Activated naive CD4-positive, alpha-beta T cell treated with anti-CD3 and anti-CD28 coated beads, Interleukin-2, amount 50 U/mL, for 24 hours (primary cell): ENCODE measurements around the gene DCP1A.
A peak's percentile ranks its signal among the peaks of the same experiment; 100 is the strongest.
"Not testable (repeated sequence)": the region's sequence is repeated elsewhere in the genome, so short reads cannot be mapped to it uniquely, and the experiment has no call there.

Source experiments
- H3K27ac Mint-ChIP-seq: one replicate; pipeline ENCODE4 v1.8.0; 2021; ENCODE audit warnings: mild to moderate bottlenecking, mixed read lengths
- H3K27me3 Mint-ChIP-seq: one replicate; pipeline ENCODE4 v1.8.0; 2021; ENCODE audit warnings: mixed read lengths
- H3K36me3 Mint-ChIP-seq: one replicate; pipeline ENCODE4 v1.8.0; 2021; ENCODE audit warnings: mixed read lengths
- H3K4me1 Mint-ChIP-seq: one replicate; pipeline ENCODE4 v1.8.0; 2021; ENCODE audit warnings: mixed read lengths
- H3K4me3 Mint-ChIP-seq: one replicate; pipeline ENCODE4 v1.8.0; 2021; ENCODE audit warnings: mild to moderate bottlenecking, mixed read lengths
- H3K9me3 Mint-ChIP-seq: one replicate; pipeline ENCODE4 v1.8.0; 2021; ENCODE audit warnings: mixed read lengths

The DCP1A gene

DNA sequence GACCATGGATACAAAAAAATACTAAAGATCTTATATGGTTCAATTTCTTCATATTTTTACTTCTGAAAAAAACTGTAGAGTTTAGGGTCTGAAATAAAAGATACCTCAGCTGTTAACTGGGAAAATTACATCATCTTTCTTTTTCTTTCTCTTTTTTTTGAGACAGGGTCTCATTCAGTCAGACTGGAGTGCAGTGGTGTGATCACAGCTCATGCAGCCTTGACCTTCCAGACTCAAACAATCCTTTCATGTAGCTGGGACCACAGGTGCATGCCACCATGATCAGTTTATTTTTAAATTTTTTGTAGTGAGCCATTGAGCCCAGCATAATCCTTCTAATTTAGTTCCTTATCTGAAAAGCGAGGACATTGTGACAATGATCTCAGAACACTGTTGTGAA, 51.9 kb downstream of the DCP1A start:
- H3K36me3 Mint-ChIP-seq = peaks cover 6% of the 10 kb centered on the region
- no peaks in the 10 kb centered on the region for H3K4me1 Mint-ChIP-seq
- H3K27ac Mint-ChIP-seq = no peak overlapping the region

DNA sequence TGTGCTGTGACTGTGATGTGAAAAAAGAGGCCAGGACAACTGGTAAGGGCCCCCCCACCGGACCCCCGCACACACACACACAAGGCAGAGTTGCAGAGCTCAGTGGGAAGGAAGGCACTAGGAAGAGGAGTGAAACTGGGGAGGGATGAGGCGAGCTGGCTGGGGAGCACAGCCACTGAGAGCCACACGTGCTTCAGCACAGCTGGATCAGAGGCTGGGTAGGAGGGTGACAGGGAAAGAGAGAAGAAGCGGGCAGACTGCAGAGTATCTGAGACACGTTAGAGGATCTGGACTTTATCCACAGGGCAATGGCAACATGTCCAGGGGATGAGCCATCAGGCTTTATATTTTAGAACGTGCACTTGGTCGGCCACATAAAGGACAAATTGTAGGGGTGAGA, 53.5 kb downstream of the DCP1A start:
- Mint-ChIP-seq H3K36me3 (peaks cover 4% of the 10 kb centered on the region), H3K27ac (no peak overlapping the region), H3K4me3 (no peak overlapping the region), H3K27me3 (no peaks in the 10 kb centered on the region), H3K4me1 (no peaks in the 10 kb centered on the region), H3K9me3 (no peaks in the 10 kb centered on the region)

More for the DNA sequence above, 51.9 kb downstream of the DCP1A start:
- Mint-ChIP-seq H3K27me3 (no peaks in the 10 kb centered on the region), H3K9me3 (no peaks in the 10 kb centered on the region), H3K4me3 (no peak overlapping the region)

DNA sequence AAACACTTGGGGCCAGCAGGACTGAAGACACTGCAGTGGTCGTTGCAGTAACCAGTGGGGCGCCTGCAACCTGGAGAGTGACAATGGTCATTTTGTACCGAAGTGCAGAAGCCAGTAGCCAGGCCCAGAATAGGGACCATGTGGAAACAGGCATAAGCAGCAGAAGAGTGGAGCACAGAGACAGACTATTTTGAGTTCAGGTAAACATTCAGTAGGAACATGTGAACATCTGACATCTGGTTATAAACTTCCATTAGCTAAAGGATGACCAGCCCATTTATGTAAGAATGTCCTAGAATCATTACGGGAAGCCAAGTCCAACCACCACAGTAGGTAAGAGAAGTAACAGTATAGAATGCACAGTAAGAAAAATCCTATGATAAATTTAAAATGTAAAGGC, 59.1 kb downstream of the DCP1A start:
- H3K27ac Mint-ChIP-seq = no peak overlapping the region
- H3K4me1 Mint-ChIP-seq = no peaks in the 10 kb centered on the region
- no peak overlapping the region for H3K4me3 Mint-ChIP-seq
- no peaks in the 10 kb centered on the region for H3K9me3 Mint-ChIP-seq
- H3K36me3 Mint-ChIP-seq = peaks cover 4% of the 10 kb centered on the region
- H3K27me3 Mint-ChIP-seq = no peaks in the 10 kb centered on the region

DNA sequence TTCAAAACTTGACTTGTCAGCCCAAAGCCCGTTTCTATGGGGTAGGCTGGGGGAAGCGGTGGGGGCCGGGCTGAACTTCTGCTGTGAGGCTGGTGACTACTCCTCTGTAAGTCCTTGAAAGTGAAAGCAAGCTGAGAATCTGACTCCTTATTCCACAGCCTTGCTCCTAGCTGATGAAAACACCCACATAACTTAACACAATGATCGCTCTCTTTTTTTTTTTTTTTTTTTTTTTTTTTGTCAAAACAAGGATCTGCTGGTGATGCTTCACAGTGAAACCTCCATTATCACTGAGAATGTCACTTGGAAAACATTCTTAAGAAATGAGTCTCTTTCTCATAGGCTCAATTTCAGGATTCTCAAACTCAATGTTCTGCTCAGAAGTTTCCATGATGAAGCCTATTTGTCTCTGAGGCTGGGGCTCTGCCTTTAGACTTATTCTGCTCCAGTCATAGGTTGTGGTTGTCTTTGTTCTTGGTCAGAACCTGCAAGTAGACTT, 60.2 kb downstream of the DCP1A start:
- H3K4me3 Mint-ChIP-seq = no peak overlapping the region
- H3K27me3 Mint-ChIP-seq = no peaks in the 10 kb centered on the region
- peaks cover 4% of the 10 kb centered on the region for H3K36me3 Mint-ChIP-seq
- no peaks in the 10 kb centered on the region for H3K9me3 Mint-ChIP-seq
- no peak overlapping the region for H3K27ac Mint-ChIP-seq
- no peaks in the 10 kb centered on the region for H3K4me1 Mint-ChIP-seq

DNA sequence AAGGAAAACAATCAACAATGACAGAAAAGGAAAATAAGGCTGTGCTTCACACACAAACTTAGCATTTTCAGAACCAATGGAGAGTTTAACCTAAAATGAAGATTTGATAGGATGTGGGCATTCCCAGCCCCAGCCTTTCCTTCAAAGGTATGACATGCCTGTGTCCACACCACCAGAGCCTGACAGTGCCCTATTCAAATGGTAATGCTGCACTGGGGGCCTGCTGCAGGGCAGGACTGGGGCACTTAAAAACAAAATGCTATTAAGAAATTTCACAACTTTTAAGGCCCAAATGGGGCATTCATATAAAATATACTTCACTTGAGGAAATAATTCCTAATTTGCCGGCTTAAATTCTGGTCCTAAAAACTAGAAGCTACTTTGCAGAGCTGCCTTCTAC, 60.6 kb downstream of the DCP1A start:
- H3K27me3 Mint-ChIP-seq = no peaks in the 10 kb centered on the region
- peaks cover 4% of the 10 kb centered on the region for H3K36me3 Mint-ChIP-seq
- no peak overlapping the region for H3K27ac Mint-ChIP-seq
- no peaks in the 10 kb centered on the region for H3K9me3 Mint-ChIP-seq
- no peak overlapping the region for H3K4me3 Mint-ChIP-seq
- H3K4me1 Mint-ChIP-seq = no peaks in the 10 kb centered on the region

DNA sequence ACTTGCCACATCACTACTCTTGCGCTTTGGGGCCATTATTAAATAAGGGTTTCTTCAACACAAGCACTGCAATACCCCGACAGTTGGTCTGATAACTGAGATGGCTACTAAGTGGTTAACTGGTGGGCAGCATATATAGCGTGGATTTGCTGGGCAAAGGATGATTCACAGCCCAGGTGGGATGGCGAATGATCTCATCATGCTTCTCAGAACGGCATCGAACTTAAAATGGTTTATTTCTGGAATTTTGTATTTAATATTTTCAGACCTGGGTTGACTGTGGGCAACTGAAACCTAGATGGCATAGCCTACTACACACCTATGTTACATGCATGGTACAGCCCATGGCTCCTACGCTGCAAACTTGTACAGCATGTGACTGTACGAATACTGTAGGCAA, 64.8 kb downstream of the DCP1A start:
- H3K27me3 Mint-ChIP-seq = no peaks in the 10 kb centered on the region
- no peaks in the 10 kb centered on the region for H3K9me3 Mint-ChIP-seq
- peaks cover 4% of the 10 kb centered on the region for H3K36me3 Mint-ChIP-seq
- no peak overlapping the region for H3K27ac Mint-ChIP-seq
- no peak overlapping the region for H3K4me3 Mint-ChIP-seq
- no peaks in the 10 kb centered on the region for H3K4me1 Mint-ChIP-seq

DNA sequence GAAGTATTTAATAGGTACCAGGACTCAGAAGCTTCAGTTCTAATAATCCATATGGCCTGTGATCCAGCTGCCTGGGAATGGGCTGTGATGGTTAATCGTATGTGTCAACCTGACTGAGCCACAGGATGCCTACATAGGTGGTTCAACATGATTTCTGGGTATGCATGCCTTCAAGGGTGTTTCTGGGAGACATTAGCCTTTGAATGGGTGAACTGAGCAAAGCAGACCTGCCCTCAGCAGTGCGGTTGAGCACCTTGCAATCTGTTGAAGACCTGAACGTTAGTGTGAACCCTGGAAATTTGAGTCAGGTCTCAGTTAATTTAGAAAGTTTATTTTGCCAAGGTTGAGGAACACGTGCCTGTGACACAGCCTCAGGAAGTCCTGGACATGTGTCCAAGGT, 68.7 kb downstream of the DCP1A start:
- Mint-ChIP-seq H3K4me1 (peaks cover 8% of the 10 kb centered on the region), H3K4me3 (no peak overlapping the region), H3K9me3 (no peaks in the 10 kb centered on the region), H3K27me3 (no peaks in the 10 kb centered on the region), H3K36me3 (no peaks in the 10 kb centered on the region), H3K27ac (no peak overlapping the region)

DNA sequence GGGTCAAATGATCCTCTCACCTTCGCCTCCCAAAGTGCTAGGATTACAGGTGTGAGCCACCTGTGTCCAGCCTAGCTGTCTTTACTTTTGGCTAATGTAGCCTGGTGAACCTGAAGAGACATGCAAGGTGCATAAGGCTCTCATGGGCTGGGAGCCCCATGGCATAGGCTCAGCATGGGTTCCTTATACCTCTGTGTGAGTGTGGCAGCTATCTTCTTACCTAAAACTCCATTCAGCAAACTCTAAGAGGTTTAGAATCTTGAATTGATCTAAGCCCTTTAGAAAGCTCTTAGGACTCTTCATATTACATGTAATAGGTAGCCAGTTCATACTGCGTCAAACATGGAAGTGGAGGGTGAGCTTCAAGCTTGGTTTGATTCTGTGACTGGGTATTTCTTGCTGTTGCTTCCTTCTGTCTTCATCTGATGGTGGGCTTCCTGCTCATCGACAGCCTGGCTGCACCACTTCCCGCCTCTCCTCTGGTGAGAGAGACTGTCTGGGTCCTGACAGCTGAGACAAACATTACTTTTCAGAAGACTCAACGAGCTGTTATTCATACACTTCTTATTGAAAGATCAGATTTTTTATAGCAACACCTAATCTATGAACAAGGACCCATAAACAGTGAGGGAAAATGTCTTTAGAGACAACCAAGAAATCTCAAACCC, 72.3 kb downstream of the DCP1A start:
- Mint-ChIP-seq H3K4me1 (peaks cover 8% of the 10 kb centered on the region), H3K4me3 (no peak overlapping the region)

DNA sequence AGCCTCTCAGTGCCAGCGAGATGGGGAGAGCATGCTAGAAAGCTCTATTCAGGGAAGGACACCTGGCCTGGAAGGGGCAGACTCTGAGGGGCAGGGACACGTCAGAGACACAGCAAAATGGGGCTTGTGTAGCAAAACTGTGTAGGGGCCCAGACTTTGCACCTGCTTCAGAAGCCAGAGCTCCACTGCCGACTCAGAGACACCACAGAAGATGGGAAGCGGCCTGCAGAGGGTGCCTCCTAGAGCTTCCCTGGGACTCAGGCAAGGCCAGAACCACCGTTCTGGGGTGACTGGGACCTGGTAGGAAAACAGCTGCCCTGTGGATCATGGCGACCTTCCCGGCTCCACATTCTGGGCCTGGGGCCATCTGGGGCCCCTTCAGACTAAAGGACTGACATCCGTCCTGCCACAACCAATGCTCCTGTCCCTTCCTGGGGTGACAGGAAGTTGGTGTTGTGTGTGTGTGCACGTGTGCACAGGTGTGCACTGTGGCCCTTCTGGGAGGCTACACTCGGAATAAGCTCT, 74.1 kb downstream of the DCP1A start:
- Mint-ChIP-seq H3K4me1 (peaks cover 8% of the 10 kb centered on the region), H3K27me3 (no peaks in the 10 kb centered on the region), H3K4me3 (no peak overlapping the region), H3K27ac (no peak overlapping the region), H3K9me3 (no peaks in the 10 kb centered on the region), H3K36me3 (no peaks in the 10 kb centered on the region)

More for the DNA sequence above, 72.3 kb downstream of the DCP1A start:
- H3K27ac Mint-ChIP-seq = peak overlapping the region; percentile 12
- no peaks in the 10 kb centered on the region for H3K27me3 Mint-ChIP-seq
- no peaks in the 10 kb centered on the region for H3K36me3 Mint-ChIP-seq
- no peaks in the 10 kb centered on the region for H3K9me3 Mint-ChIP-seq

DNA sequence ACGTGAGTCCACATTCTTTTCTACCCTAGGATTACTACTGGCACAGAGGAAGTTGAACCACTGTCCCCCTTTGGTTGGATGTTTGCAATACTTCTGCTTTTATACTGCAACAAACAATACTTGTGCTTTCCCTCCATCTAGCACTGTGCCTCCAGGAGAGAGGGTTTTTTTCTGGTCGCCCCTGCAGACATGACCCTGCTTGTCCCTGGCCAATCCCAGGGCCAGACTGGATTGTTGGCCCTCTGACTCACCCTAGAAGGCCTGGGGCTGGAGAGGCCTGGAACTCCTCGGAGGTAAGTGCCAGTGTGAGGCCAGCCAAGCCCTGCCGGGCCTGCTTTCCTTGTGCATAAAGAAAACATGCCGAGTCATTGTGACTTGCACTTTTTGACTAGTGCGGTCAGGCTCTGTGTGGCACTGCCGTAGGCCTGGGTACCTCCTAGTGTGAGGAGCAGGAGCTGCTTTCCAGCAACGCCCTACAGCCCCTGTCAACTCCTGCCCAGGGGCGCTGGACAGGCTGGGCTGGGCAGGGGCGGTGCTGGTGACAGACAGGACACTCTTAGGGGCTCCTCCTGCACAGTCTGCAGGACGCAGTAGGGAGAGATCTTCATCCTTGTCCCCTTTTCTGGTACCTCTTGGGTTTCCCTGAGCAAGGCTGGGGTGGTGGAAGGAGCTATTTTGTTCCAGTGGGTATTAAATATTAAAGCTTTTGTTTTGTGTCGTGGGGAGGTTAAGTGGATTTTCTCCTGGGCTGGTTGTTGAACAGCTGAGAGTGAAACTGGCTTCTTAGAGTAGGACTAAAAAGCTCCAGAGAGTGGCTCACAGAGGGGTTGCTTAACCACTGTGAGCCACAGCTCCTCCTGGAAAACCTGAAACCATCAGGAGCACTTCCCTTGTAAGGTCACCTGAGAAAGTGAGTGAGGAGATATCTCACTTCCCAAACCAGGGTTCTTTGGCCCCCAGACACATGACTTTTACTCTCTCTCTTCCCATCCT, 77.2 kb downstream of the DCP1A start:
- no peaks in the 10 kb centered on the region for H3K27me3 Mint-ChIP-seq
- H3K27ac Mint-ChIP-seq = peak overlapping the region; percentile 62

DNA sequence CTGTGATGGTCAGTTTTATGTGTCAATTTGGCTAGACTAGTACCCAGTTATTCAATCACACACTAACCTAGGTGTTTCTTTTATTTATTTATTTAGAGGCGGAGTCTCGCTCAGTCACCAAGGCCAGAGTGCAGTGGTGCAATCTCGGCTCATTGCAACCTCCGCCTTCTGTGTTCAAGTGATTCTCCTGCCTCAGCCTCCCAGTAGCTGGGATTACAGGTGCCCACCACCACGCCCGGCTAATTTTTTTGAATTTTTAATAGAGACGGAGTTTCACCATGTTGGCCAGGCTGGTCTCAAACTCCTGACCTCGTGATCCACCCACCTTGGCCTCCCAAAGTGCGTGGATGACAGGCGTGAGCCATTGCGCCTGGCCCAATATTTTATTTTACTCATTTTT, 78.2 kb downstream of the DCP1A start:
- not testable (repeated sequence) for H3K4me1 Mint-ChIP-seq, H3K9me3 Mint-ChIP-seq, H3K27me3 Mint-ChIP-seq, H3K36me3 Mint-ChIP-seq, H3K4me3 Mint-ChIP-seq, H3K27ac Mint-ChIP-seq

More for the DNA sequence above, 77.2 kb downstream of the DCP1A start:
- Mint-ChIP-seq H3K36me3 (no peaks in the 10 kb centered on the region), H3K9me3 (no peaks in the 10 kb centered on the region), H3K4me1 (peaks cover 4% of the 10 kb centered on the region), H3K4me3 (no peak overlapping the region)

DNA sequence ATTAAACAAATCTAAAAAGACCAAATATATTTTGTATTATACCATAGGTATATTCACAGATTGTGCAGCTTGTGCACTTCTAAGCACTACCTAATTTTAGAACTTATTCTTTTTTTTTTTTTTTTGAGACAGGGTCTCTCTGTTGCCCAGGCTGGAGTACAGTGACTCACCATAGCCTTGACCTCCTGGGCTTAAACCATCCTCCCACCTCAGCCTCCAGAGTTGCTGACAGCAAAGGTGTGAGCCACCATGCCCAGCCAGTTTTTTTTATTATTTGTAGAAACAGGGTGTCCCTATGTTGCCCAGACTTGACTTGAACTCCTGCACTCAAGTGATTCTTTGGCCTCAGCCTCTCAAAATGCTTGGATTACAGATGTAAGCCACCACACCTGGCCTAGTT, 79.6 kb downstream of the DCP1A start:
- Mint-ChIP-seq H3K36me3 (no peaks in the 10 kb centered on the region), H3K27me3 (no peaks in the 10 kb centered on the region), H3K27ac (no peak overlapping the region), H3K4me1 (no peaks in the 10 kb centered on the region), H3K9me3 (no peaks in the 10 kb centered on the region), H3K4me3 (no peak overlapping the region)

DNA sequence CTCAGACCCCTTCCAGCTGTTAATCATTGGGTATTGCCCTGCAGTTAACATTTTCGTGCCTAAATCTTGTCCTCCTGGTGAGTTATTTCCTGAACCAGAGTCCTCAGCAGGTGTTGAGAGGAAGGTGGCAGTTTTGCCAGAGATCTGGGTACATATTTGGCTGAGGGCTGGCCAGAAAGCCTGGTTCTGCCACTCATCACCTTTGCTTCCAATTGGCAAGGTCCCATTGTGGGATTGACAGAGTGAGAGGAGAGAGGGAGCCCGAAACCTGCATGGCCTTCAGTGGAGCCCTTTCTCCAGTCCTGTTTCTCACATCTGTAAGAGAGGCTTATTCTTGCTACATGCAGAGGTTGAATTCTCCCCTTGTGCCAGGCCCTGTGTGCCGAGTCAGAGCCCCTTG, 82.6 kb downstream of the DCP1A start:
- Mint-ChIP-seq H3K9me3 (no peaks in the 10 kb centered on the region), H3K36me3 (no peaks in the 10 kb centered on the region), H3K4me1 (no peaks in the 10 kb centered on the region), H3K4me3 (no peak overlapping the region), H3K27me3 (no peaks in the 10 kb centered on the region), H3K27ac (no peak overlapping the region)

DNA sequence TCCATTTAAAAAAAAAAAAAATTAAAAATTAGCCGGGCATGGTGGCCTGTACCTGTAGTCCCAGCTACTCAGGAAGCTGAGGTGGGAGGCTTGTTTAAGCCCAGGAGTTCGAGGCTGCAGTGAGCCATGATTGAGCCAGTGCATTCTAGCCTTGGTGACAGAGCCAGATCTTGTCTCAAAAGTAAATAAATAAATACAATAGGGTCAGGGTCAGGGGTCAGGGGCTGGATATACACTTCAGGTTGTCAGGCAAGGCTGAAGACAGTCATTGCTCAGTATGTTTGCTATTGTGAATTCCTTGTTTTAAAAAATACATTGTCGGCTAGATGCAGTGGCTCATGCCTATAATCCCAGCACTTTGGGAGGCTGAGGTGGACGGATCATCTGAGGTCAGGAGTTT, 83.4 kb downstream of the DCP1A start:
- no peaks in the 10 kb centered on the region for H3K9me3 Mint-ChIP-seq
- no peaks in the 10 kb centered on the region for H3K27me3 Mint-ChIP-seq
- H3K27ac Mint-ChIP-seq = no peak overlapping the region
- H3K36me3 Mint-ChIP-seq = no peaks in the 10 kb centered on the region
- no peak overlapping the region for H3K4me3 Mint-ChIP-seq
- no peaks in the 10 kb centered on the region for H3K4me1 Mint-ChIP-seq

DNA sequence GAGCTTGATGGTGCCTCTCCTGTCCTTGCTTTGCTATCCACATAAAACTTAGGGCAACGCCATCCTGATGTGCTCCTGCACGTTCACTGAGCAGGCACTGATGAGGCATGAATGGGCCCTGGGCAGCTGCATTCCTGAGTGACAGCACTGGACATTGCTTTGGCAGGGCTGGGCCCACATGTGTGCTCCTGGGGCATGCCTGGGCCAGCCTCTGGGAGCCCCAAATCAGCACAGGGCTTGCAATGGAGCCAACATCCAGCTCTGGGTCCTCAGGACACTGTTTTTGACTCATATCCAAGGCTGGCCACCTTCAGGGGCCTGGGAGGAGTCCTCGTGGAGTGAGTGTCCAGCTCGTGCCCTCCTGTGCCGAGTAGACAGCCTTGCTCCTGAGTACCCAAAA, 85.6 kb downstream of the DCP1A start:
- no peaks in the 10 kb centered on the region for H3K36me3 Mint-ChIP-seq
- H3K27me3 Mint-ChIP-seq = no peaks in the 10 kb centered on the region
- no peak overlapping the region for H3K27ac Mint-ChIP-seq
- no peaks in the 10 kb centered on the region for H3K4me1 Mint-ChIP-seq
- H3K4me3 Mint-ChIP-seq = no peak overlapping the region
- H3K9me3 Mint-ChIP-seq = no peaks in the 10 kb centered on the region

DNA sequence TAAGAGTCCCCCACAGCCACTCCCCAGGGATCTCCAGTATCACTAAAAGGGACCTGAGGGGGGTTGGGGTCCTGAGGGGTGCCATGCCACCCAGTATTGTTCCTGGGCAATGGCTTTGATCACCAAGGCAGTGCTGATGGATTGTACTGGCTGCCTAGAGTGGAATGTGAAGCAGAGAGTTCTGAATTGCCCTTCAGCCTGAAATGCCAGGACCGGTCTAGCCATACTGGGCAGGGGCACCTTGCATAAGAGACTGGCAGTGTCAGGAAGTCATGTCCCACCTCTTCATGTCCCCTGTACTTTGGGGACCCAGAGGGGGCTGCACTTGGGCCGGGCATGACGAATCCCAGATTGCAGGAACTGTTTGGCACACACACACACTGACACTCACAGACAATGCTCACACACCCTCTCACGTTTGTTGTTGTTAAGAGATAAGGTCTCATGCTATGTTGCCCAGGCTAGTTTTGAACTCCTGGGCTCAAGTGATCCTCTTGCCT, 87.0 kb downstream of the DCP1A start:
- Mint-ChIP-seq H3K9me3 (no peaks in the 10 kb centered on the region), H3K4me3 (no peak overlapping the region), H3K4me1 (no peaks in the 10 kb centered on the region), H3K27ac (no peak overlapping the region), H3K27me3 (no peaks in the 10 kb centered on the region), H3K36me3 (no peaks in the 10 kb centered on the region)
